Left ventricle myocardium inferior (tissue), 1 donor: ENCODE results near the gene VEZT. TPM values are rescaled to one million over a fixed set of nuclear protein-coding genes. Genes with fewer than 3 reads are reported as not detected.
A peak's percentile ranks its signal among the peaks of the same experiment; 100 is the strongest.

Experiments
- DNase-seq: peaks from one replicate; pipeline ENCODE4 v3.0.0-alpha.2; 2020
- H3K27ac ChIP-seq: fragments of 200-600 bp; replicated peaks from 2 replicates; pipeline ENCODE4 v1.8.0; 2021
- H3K27me3 ChIP-seq: fragments of 200-600 bp; 2 replicates; pipeline ENCODE4 v1.8.0; 2021; ENCODE audit warnings: low read depth
- H3K36me3 ChIP-seq: fragments of 200-600 bp; 2 replicates; pipeline ENCODE4 v1.8.0; 2021
- H3K4me1 ChIP-seq: fragments of 200-600 bp; 2 replicates; pipeline ENCODE4 v1.8.0; 2021
- H3K4me3 ChIP-seq: fragments of 200-600 bp; 2 replicates; pipeline ENCODE4 v1.8.0; 2021; ENCODE audit warnings: mild to moderate bottlenecking, moderate library complexity
- H3K9me3 ChIP-seq: fragments of 200-600 bp; replicated peaks from 2 replicates; pipeline ENCODE4 v1.8.0; 2021
- intact Hi-C: fragments of 100-400 bp; cut with micrococcal nuclease; formaldehyde crosslinking; loops from one replicate; pipeline ENCODE4 v1.11.0; 2022
- total RNA-seq: library from RNA; stranded (reverse); fragmentation: NEBNext Ultra II Directional; extraction: Animal tissue kit (Norgen Biotek cat#: 25700); gene quantifications from one replicate; pipeline ENCODE4 v1.2.1, GENCODE V29; 2021
- TF ChIP-seq, protein P1 (sequence below): fragments of 200-600 bp; IDR thresholded peaks from 2 replicates; pipeline ENCODE4 v1.8.0; 2021; ENCODE audit warnings: antibody characterized with exemption, mild to moderate bottlenecking, borderline replicate concordance
- donor health status: DM: no; HTN: yes; CAD: no; lungs with severe emphysema.

The VEZT gene
- total RNA-seq, 1 donor from 2014 or later = 66.1 TPM

DNA sequence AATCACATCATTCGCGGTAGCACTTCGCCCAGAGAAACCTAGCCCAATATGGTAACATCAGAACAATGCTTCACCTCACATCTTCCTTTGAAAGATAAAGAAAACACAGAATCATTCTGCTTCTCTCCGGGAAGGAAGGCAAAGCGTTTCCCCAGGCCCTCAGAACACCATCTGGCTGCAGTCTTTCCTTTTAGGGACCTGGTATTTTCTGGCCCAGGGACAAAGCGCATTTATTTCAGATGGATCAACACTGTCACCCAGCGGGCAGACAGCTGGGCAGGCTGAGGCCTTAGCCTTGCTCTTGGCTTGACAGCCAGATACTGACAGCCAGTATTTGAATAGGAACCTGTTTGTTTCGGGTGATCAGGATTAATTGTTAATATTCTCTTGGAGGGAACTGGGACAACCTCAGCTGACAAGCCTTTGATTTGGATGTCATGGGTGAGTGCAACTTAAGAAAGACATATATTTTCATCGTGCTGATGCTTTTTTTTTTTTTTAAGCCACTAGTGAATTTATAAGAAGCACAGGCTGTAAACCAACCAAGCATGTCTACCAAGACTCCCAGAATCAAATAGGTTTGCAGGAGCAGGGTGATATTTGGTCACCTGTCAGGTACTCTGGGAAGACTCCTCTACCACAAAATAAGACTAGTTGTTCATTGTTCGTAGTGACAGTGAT, 118.9 kb downstream of the VEZT start:
- H3K9me3 ChIP-seq = peaks cover 4% of the 10 kb centered on the region
- peak overlapping the region; percentile 63 for H3K27ac ChIP-seq
- H3K27me3 ChIP-seq = no peaks in the 10 kb centered on the region
- no peaks in the 10 kb centered on the region for H3K36me3 ChIP-seq
- peak overlapping the region; percentile 32 for H3K4me3 ChIP-seq
- TF ChIP-seq, protein P1, sequence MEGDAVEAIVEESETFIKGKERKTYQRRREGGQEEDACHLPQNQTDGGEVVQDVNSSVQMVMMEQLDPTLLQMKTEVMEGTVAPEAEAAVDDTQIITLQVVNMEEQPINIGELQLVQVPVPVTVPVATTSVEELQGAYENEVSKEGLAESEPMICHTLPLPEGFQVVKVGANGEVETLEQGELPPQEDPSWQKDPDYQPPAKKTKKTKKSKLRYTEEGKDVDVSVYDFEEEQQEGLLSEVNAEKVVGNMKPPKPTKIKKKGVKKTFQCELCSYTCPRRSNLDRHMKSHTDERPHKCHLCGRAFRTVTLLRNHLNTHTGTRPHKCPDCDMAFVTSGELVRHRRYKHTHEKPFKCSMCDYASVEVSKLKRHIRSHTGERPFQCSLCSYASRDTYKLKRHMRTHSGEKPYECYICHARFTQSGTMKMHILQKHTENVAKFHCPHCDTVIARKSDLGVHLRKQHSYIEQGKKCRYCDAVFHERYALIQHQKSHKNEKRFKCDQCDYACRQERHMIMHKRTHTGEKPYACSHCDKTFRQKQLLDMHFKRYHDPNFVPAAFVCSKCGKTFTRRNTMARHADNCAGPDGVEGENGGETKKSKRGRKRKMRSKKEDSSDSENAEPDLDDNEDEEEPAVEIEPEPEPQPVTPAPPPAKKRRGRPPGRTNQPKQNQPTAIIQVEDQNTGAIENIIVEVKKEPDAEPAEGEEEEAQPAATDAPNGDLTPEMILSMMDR = peak; percentile 93
- DNase-seq = peak; percentile 49
- intact Hi-C loops = loop anchor here (5.0 kb wide), 1 partner anchor 219 kb away; no protein-coding TSS in a partner anchor
- H3K4me1 ChIP-seq = peaks cover 16% of the 10 kb centered on the region

DNA sequence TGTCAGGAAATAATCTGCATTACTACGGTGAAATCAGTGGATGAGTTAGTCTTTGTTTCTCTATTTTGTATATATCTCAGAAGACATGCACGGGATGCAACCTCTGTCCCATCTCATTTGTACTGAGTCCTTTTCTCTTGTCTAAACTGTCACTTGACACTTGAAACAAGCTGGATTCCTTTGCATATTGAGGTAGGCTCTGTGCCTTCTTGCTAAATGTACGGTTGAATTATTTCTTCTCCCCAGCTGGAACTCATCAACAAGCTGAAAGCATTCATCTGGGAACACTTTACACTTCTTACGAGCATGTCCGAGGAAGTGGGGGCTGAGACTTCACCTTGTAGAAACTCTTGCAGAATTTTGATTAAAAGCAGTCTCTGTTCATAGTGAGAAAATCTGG, 119.5 kb downstream of the VEZT start:
- intact Hi-C loops = loop anchor here (5.0 kb wide), 1 partner anchor 220 kb away; no protein-coding TSS in a partner anchor
- no peaks in the 10 kb centered on the region for H3K36me3 ChIP-seq
- TF ChIP-seq, protein P1 = no peak
- H3K4me3 ChIP-seq = no peak overlapping the region
- peaks cover 16% of the 10 kb centered on the region for H3K4me1 ChIP-seq
- no peak overlapping the region for H3K27ac ChIP-seq
- H3K9me3 ChIP-seq = peaks cover 4% of the 10 kb centered on the region
- DNase-seq = no peak
- H3K27me3 ChIP-seq = no peaks in the 10 kb centered on the region

DNA sequence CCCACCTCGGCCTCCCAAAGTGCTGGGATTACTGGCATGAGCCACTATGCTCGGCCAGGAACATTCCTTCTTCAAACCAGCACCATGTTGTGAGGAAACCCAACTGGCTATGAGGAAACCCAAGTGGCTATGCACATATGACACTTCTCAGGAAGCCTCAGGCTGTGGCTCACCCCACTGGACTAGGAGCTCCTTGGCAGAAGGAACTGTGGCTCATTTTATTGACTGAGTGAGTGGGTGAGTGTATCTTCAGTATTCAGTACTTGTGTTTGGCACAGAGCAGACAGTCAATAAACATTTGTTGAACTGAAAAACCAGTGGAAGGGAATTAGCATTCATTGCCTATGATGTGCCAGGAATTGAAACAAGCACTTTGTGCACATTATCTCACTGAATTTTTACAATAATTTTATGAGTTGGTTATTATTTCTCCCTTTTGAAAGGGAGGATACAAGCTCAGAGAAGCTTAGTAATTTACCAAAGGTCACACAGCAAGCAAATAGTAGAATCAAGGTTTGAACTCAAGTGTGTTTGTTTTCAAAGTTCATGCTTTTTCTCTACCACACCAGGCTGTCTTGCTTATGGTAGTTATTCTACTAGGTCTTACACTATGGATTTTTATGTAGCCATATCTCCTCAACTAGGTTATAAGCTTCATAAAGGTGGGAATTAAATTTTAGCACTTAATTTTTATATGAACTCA, 121.6 kb downstream of the VEZT start:
- Histone ChIP-seq H3K4me3 (no peak overlapping the region), H3K4me1 (peaks cover 16% of the 10 kb centered on the region), H3K27me3 (no peaks in the 10 kb centered on the region), H3K27ac (no peak overlapping the region), H3K36me3 (no peaks in the 10 kb centered on the region), H3K9me3 (peaks cover 4% of the 10 kb centered on the region)
- DNase-seq = no peak
- TF ChIP-seq, protein P1 = no peak
- intact Hi-C loops = loop anchor here (5.0 kb wide), 1 partner anchor 222 kb away; no protein-coding TSS in a partner anchor

DNA sequence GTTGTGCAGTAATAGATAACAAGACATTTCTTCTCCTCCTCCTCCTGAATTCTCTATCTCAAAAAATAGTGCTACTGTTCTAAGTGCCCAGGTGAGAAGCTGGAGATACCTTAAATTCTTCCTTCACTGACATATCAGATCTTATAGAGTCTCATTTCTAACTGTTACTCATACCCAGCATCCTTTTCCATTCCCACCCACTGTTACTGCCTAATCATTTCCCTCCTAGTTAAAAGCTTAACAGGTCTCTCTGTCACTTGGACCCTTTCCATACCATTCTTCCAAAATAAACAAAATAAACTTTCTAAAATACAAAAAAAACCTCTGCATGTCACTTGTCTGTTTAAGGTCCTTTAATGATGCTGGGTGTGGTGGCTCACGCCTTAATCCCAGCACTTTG, 124.4 kb downstream of the VEZT start:
- Histone ChIP-seq H3K9me3 (peaks cover 4% of the 10 kb centered on the region), H3K4me1 (peaks cover 5% of the 10 kb centered on the region), H3K27ac (no peak overlapping the region), H3K36me3 (no peaks in the 10 kb centered on the region), H3K4me3 (no peak overlapping the region), H3K27me3 (no peaks in the 10 kb centered on the region)
- TF ChIP-seq, protein P1 = no peak
- DNase-seq = no peak
- intact Hi-C loops = no loop called here

DNA sequence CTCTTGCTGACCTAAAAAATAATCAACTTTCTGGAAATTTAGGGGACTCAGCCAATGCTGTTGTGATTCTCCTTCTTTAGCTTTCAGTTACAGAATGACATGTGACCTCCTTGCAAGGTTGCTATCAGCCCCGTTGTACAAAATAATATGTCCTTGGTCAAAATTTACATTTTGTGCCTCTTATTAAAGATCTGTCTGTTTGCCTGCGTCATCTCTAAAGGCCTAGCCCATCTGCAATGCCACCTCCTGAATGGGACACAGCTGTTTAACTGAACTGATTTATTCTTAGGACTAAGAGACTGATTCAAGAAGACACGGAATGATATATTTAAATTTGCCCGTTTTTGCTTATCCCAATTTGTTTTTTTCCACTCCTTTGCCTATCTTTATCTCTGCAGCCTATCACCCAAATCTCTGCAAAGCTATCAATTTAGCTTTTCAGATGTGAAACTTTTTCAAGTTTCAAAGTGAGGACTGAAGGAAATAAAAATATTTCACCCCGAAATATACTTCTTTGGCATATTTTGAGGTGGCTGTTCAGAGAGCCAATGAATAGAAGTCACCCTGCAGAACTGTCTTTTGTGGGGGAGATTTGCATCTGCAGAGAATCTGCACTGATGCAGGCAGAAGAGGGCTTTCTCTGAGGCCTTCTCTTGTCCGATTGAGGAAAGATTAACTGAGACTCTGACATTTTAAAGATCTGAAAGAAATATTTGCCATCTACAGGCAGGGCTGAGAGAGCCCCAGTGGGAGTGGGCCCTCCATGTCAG, 126.0 kb downstream of the VEZT start:
- intact Hi-C loops = no loop called here
- H3K4me3 ChIP-seq = no peak overlapping the region

More for the DNA sequence above, 126.0 kb downstream of the VEZT start:
- no peak overlapping the region for H3K27ac ChIP-seq
- H3K4me1 ChIP-seq = peaks cover 5% of the 10 kb centered on the region
- TF ChIP-seq, protein P1 = no peak
- DNase-seq = no peak
- no peaks in the 10 kb centered on the region for H3K27me3 ChIP-seq
- H3K9me3 ChIP-seq = peaks cover 4% of the 10 kb centered on the region
- H3K36me3 ChIP-seq = no peaks in the 10 kb centered on the region
